IMR-90 (cell line): Measurements from ENCODE around the gene DAD1. TPM values are rescaled to one million over a fixed set of nuclear protein-coding genes. Genes with fewer than 3 reads are reported as not detected.
A peak's percentile ranks its signal among the peaks of the same experiment; 100 is the strongest.

Source experiments
- ATAC-seq: fragments of 200-7000 bp; cut with Tn5 transposase; 2 replicates; pipeline ENCODE4 v1.9.1; 2020; ENCODE audit warnings: low read depth, mild to moderate bottlenecking, moderate library complexity
- BruUV-seq: library from RNA; stranded (reverse); fragments of 400-500 nt; replicated peaks from 2 replicates; lab custom pipeline; 2021; lab: Mats Ljungman, UMichigan
- CTCF ChIA-PET: fragments of 300-600 bp; formaldehyde crosslinking; extraction: SDS; loops from one replicate; lab custom pipeline; 2021; ENCODE audit warnings: antibody characterized with exemption; lab: Yijun Ruan, JAX
- POLR2A ChIA-PET: fragments of 300-600 bp; sonication (Branson Sonifier 250); formaldehyde crosslinking; loops from one replicate; lab custom pipeline; 2022; ENCODE audit warnings: antibody characterized with exemption; ENCODE audit not compliant: unreplicated experiment; lab: Charles Lee
- DNase-seq: peaks from one replicate; pipeline ENCODE4 v3.0.0; 2013
- H2AFZ ChIP-seq: replicated peaks from 2 replicates; pipeline ENCODE3; 2013; ENCODE audit warnings: low read length, mild to moderate bottlenecking; ENCODE audit not compliant: poor library complexity
- H2AK5ac ChIP-seq: 2 replicates; pipeline ENCODE4 v1.6.1; 2013; ENCODE audit warnings: low read depth, low read length, inconsistent platforms
- H2AK9ac ChIP-seq: replicated peaks from 2 replicates; pipeline ENCODE3; 2013; ENCODE audit warnings: mild to moderate bottlenecking, low read depth, low read length, moderate library complexity; ENCODE audit not compliant: poor library complexity
- H2BK120ac ChIP-seq: 2 replicates; pipeline ENCODE4 v1.6.1; 2013; ENCODE audit warnings: low read depth, low read length, inconsistent platforms
- H2BK15ac ChIP-seq: 3 replicates; pipeline ENCODE4 v1.6.1; 2013; ENCODE audit warnings: low read depth, low read length, inconsistent platforms
- H2BK20ac ChIP-seq: 2 replicates; pipeline ENCODE4 v1.6.1; 2013; ENCODE audit warnings: low read depth, mild to moderate bottlenecking, inconsistent platforms, low read length, moderate library complexity
- H2BK5ac ChIP-seq: 2 replicates; pipeline ENCODE4 v1.6.1; 2013; ENCODE audit warnings: mild to moderate bottlenecking, low read depth, low read length, inconsistent platforms; ENCODE audit not compliant: poor library complexity, severe bottlenecking
- H3K14ac ChIP-seq: replicated peaks from 2 replicates; pipeline ENCODE4 v1.6.1; 2013; ENCODE audit warnings: low read depth, low read length, inconsistent platforms
- H3K18ac ChIP-seq: 2 replicates; pipeline ENCODE4 v1.6.1; 2013; ENCODE audit warnings: low read depth, low read length, control low read depth
- H3K23ac ChIP-seq: 2 replicates; pipeline ENCODE4 v1.6.1; 2013; ENCODE audit warnings: low read depth, low read length, inconsistent platforms
- H3K27ac ChIP-seq: 2 replicates; pipeline ENCODE4 v1.5.1; 2013; ENCODE audit warnings: mild to moderate bottlenecking, control low read depth, low read length; ENCODE audit not compliant: insufficient read depth
- H3K27me3 ChIP-seq: 2 replicates; pipeline ENCODE4 v1.6.1; 2013; ENCODE audit warnings: low read length; ENCODE audit not compliant: control insufficient read depth, insufficient read depth
- H3K36me3 ChIP-seq: 2 replicates; pipeline ENCODE4 v1.6.1; 2013; ENCODE audit warnings: low read length, mixed read lengths; ENCODE audit not compliant: control insufficient read depth, insufficient read depth
- H3K4ac ChIP-seq: 2 replicates; pipeline ENCODE4 v1.6.1; 2013; ENCODE audit warnings: low read depth, low read length, inconsistent platforms
- H3K4me1 ChIP-seq: 2 replicates; pipeline ENCODE4 v1.6.1; 2013; ENCODE audit warnings: low read length, mixed read lengths; ENCODE audit not compliant: control insufficient read depth, insufficient read depth
- H3K4me2 ChIP-seq: 2 replicates; pipeline ENCODE4 v1.6.1; 2013; ENCODE audit warnings: low read depth, mild to moderate bottlenecking, control low read depth, low read length, moderate library complexity
- H3K4me3 ChIP-seq: 2 replicates; pipeline ENCODE4 v1.5.1; 2013; ENCODE audit warnings: low read depth, mild to moderate bottlenecking, control low read depth, low read length, moderate library complexity; ENCODE audit not compliant: insufficient read depth
- H3K56ac ChIP-seq: 2 replicates; pipeline ENCODE4 v1.6.1; 2013; ENCODE audit warnings: low read length, inconsistent platforms; ENCODE audit not compliant: insufficient read depth; ENCODE audit errors: extremely low read depth
- H3K79me1 ChIP-seq, 2 experiments: 2 replicates each; pipeline ENCODE4 v1.6.1; 2013; ENCODE audit warnings: low read length in 2 of 2, inconsistent platforms in 1 of 2, low read depth in 1 of 2
- H3K9ac ChIP-seq: 2 replicates; pipeline ENCODE4 v1.6.1; 2013; ENCODE audit warnings: low read depth, low read length, control low read depth
- H3K9me1 ChIP-seq: 2 replicates; pipeline ENCODE4 v1.6.1; 2013; ENCODE audit warnings: low read length, inconsistent platforms; ENCODE audit not compliant: insufficient read depth
- H3K9me3 ChIP-seq: 2 replicates; pipeline ENCODE4 v1.6.1; 2013; ENCODE audit warnings: low read length; ENCODE audit not compliant: control insufficient read depth, insufficient read depth
- H4K20me1 ChIP-seq: 2 replicates; pipeline ENCODE4 v1.6.1; 2013; ENCODE audit warnings: low read length, inconsistent platforms; ENCODE audit not compliant: insufficient read depth
- H4K5ac ChIP-seq: 2 replicates; pipeline ENCODE4 v1.6.1; 2013; ENCODE audit warnings: mild to moderate bottlenecking, low read depth, low read length, control low read depth
- H4K8ac ChIP-seq, 2 experiments: 2 replicates each; pipeline ENCODE4 v1.6.1; 2013; ENCODE audit warnings: low read depth in 2 of 2, low read length in 2 of 2, control low read depth in 1 of 2, inconsistent platforms in 1 of 2
- H4K91ac ChIP-seq: 2 replicates; pipeline ENCODE4 v1.6.1; 2013; ENCODE audit warnings: low read depth, low read length, inconsistent platforms; ENCODE audit not compliant: insufficient read depth
- BHLHE40 ChIP-seq: fragments of 150-350 bp; IDR thresholded peaks from 2 replicates; pipeline ENCODE4 v1.6.1; 2016; ENCODE audit warnings: mild to moderate bottlenecking, low read depth, low read length
- CEBPB ChIP-seq: IDR thresholded peaks from 2 replicates; pipeline ENCODE4 v1.6.1; 2012; ENCODE audit warnings: low read depth, low read length, improper control_type of control experiment
- CHD1 ChIP-seq: IDR thresholded peaks from 2 replicates; pipeline ENCODE4 v1.6.1; 2012; ENCODE audit warnings: low read depth, low read length, improper control_type of control experiment
- FOS ChIP-seq: fragments of 150-350 bp; IDR thresholded peaks from 2 replicates; pipeline ENCODE4 v1.6.1; 2016; ENCODE audit warnings: low read depth, low read length
- MAFK ChIP-seq: IDR thresholded peaks from 2 replicates; pipeline ENCODE4 v1.6.1; 2012; ENCODE audit warnings: low read depth, low read length, improper control_type of control experiment
- MAZ ChIP-seq: IDR thresholded peaks from 2 replicates; pipeline ENCODE4 v1.6.1; 2012; ENCODE audit warnings: low read depth, mild to moderate bottlenecking, low read length, improper control_type of control experiment, moderate library complexity, borderline replicate concordance
- MXI1 ChIP-seq: IDR thresholded peaks from 2 replicates; pipeline ENCODE4 v1.6.1; 2012; ENCODE audit warnings: low read depth, mild to moderate bottlenecking, low read length, moderate library complexity, borderline replicate concordance
- NFE2L2 ChIP-seq: fragments of 150-350 bp; IDR thresholded peaks from 2 replicates; pipeline ENCODE4 v1.6.1; 2016; ENCODE audit warnings: low read depth, mild to moderate bottlenecking, low read length
- POLR2A ChIP-seq: IDR thresholded peaks from 2 replicates; pipeline ENCODE4 v1.6.1; 2012; ENCODE audit warnings: mild to moderate bottlenecking, low read depth, low read length
- RAD21 ChIP-seq: IDR thresholded peaks from 2 replicates; pipeline ENCODE4 v1.6.1; 2012; ENCODE audit warnings: low read length, improper control_type of control experiment
- RCOR1 ChIP-seq: IDR thresholded peaks from 2 replicates; pipeline ENCODE4 v1.6.1; 2012; ENCODE audit warnings: mild to moderate bottlenecking, low read length, improper control_type of control experiment; ENCODE audit not compliant: insufficient replicate concordance
- RFX5 ChIP-seq: IDR thresholded peaks from 2 replicates; pipeline ENCODE4 v1.8.0; 2012; ENCODE audit warnings: low read depth, mild to moderate bottlenecking, low read length, moderate library complexity
- SMC3 ChIP-seq: fragments of 150-350 bp; IDR thresholded peaks from 2 replicates; pipeline ENCODE4 v1.6.1; 2016; ENCODE audit warnings: low read depth, mild to moderate bottlenecking, antibody characterized with exemption, low read length, moderate library complexity
- WGBS, 2 experiments: methylation state at CpG; one replicate each; pipeline versions ENCODE4 v1.1.5 to v1.1.7; 2013; ENCODE audit warnings: missing lambda C conversion rate in 2 of 2; ENCODE audit not compliant: insufficient read length in 1 of 2; ENCODE audit errors: extremely low coverage in 2 of 2; 5-methylcytosine and 5-hydroxymethylcytosine counted together
- dilution Hi-C: fragments of 300-500 bp; cut with HindIII; formaldehyde crosslinking; loops from one replicate; pipeline ENCODE4 v1.14.3; 2018; ENCODE audit warnings: low sequenced_read_pairs; ENCODE audit not compliant: unreplicated experiment
- in situ Hi-C: fragments of 300-500 bp; cut with MboI; formaldehyde crosslinking; loops from 3 replicates; pipeline ENCODE4 v1.14.3; 2019; ENCODE audit warnings: low sequenced_read_pairs, inconsistent platforms, mixed read lengths
- intact Hi-C: fragments of 100-400 bp; cut with micrococcal nuclease; formaldehyde crosslinking; loops from 2 replicates; pipeline ENCODE4 v1.10.0; 2022
- polyA plus RNA-seq, 3 experiments: library from polyadenylated mRNA; depleted of rRNA; stranded (reverse); fragments of >200 nt; gene quantifications; 2 replicates each; pipeline ENCODE4 v1.2.3, GENCODE V29; 2012; ENCODE audit warnings: low replicate concordance in 1 of 3
- total RNA-seq: library from RNA; depleted of rRNA; stranded (reverse); fragments of >200 nt; gene quantifications from 2 replicates; pipeline ENCODE4 v1.2.3, GENCODE V29; 2012
- TF ChIP-seq, protein P1 (sequence below): conservative IDR thresholded peaks from 2 replicates; pipeline ENCODE4 v1.5.1; 2012; ENCODE audit warnings: mild to moderate bottlenecking, low read depth, low read length, improper control_type of control experiment
- TF ChIP-seq, protein P2 (sequence below): fragments of 150-350 bp; IDR thresholded peaks from 2 replicates; pipeline ENCODE4 v1.6.1; 2016; ENCODE audit warnings: low read depth, mild to moderate bottlenecking, low read length, moderate library complexity, borderline replicate concordance
- TF ChIP-seq, protein P3 (sequence below): fragments of 150-350 bp; IDR thresholded peaks from 2 replicates; pipeline ENCODE4 v1.6.1; 2017; ENCODE audit warnings: mild to moderate bottlenecking, antibody characterized with exemption, low read length, low read depth

Gene DAD1
- total and polyA plus RNA-seq, 2 of the 4 experiments (the other 2 are of a cell fraction), result 396 to 496 TPM

DNA sequence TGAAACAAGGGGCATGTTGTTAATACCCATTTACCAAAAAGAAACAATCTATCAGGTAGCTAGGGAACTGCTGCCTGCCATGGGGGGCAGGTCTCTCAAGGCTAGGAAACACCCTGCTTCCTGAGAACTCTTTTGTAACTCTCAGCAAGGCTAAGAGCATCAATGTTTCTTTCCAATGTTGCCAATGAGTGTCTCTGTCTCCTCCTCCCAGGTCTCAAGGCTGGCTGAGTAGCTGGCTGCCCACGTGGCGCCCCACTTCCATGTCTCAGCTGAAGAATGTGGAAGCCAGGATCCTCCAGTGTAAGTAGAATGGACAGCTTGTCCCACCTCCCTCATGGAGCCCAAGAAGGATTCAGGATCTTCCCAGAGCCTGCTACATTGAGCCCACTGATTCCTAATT lies 12.4 kb upstream of the DAD1 start:
- TF ChIP-seq CEBPB (no peak), BHLHE40 (no peak), SMC3 (no peak), MAFK (no peak), CHD1 (no peak), POLR2A (no peak), RAD21 (no peak), RCOR1 (no peak), RFX5 (no peak), NFE2L2 (no peak), MXI1 (no peak), FOS (no peak), MAZ (no peak)
- TF ChIP-seq, protein P1, sequence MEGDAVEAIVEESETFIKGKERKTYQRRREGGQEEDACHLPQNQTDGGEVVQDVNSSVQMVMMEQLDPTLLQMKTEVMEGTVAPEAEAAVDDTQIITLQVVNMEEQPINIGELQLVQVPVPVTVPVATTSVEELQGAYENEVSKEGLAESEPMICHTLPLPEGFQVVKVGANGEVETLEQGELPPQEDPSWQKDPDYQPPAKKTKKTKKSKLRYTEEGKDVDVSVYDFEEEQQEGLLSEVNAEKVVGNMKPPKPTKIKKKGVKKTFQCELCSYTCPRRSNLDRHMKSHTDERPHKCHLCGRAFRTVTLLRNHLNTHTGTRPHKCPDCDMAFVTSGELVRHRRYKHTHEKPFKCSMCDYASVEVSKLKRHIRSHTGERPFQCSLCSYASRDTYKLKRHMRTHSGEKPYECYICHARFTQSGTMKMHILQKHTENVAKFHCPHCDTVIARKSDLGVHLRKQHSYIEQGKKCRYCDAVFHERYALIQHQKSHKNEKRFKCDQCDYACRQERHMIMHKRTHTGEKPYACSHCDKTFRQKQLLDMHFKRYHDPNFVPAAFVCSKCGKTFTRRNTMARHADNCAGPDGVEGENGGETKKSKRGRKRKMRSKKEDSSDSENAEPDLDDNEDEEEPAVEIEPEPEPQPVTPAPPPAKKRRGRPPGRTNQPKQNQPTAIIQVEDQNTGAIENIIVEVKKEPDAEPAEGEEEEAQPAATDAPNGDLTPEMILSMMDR, result no peak
- TF ChIP-seq, protein P2, sequence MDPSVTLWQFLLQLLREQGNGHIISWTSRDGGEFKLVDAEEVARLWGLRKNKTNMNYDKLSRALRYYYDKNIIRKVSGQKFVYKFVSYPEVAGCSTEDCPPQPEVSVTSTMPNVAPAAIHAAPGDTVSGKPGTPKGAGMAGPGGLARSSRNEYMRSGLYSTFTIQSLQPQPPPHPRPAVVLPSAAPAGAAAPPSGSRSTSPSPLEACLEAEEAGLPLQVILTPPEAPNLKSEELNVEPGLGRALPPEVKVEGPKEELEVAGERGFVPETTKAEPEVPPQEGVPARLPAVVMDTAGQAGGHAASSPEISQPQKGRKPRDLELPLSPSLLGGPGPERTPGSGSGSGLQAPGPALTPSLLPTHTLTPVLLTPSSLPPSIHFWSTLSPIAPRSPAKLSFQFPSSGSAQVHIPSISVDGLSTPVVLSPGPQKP, result no peak
- TF ChIP-seq, protein P3, sequence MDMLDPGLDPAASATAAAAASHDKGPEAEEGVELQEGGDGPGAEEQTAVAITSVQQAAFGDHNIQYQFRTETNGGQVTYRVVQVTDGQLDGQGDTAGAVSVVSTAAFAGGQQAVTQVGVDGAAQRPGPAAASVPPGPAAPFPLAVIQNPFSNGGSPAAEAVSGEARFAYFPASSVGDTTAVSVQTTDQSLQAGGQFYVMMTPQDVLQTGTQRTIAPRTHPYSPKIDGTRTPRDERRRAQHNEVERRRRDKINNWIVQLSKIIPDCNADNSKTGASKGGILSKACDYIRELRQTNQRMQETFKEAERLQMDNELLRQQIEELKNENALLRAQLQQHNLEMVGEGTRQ, result no peak
- Histone ChIP-seq H3K9me1 (peaks cover 22% of the 10 kb centered on the region), H4K20me1 (no peaks in the 10 kb centered on the region; the same call in 1 of the 2 replicates), H4K5ac (no peak overlapping the region), H3K9me3 (no peaks in the 10 kb centered on the region), H3K27me3 (no peaks in the 10 kb centered on the region), H3K23ac (no peak overlapping the region), H3K18ac (no peak overlapping the region), H3K36me3 (peaks cover 41% of the 10 kb centered on the region), H3K9ac (no peak overlapping the region), H3K14ac (no peak overlapping the region), H3K4me3 (no peak overlapping the region), H2BK120ac (no peak overlapping the region), H2BK15ac (no peak overlapping the region; the same call in 2 of the 3 replicates), H3K4ac (no peak overlapping the region), H2BK20ac (no peak overlapping the region), H3K79me1 (peaks cover 13 to 31% of the 10 kb centered on the region in 2 experiments), H3K4me1 (peaks cover 7% of the 10 kb centered on the region), H3K27ac (no peak overlapping the region), H2AFZ (no peak overlapping the region), H2AK9ac (no peak overlapping the region), H4K8ac (no peak overlapping the region), H3K4me2 (no peak overlapping the region), H4K91ac (no peak overlapping the region), H2AK5ac (no peak overlapping the region), H2BK5ac (peak overlapping the region; percentile 4), H3K56ac (no peak overlapping the region)
- ChIA-PET POLR2A (no interaction called here), CTCF (no interaction called here)
- ATAC-seq, result no peak
- WGBS, 2 experiments, result no CpG with 5 or more reads among the region's 2 CpGs
- intact Hi-C loops, result no loop called here
- dilution Hi-C loops, result no loop called here
- no TSS peak for BruUV-seq
- no peak for DNase-seq
- in situ Hi-C loops, result no loop called here
